SIG-M5 (cell line): ENCODE data around the gene NAB2.
"Not testable (repeated sequence)": the region's sequence is repeated elsewhere in the genome, so short reads cannot be mapped to it uniquely, and the experiment has no call there.

Source experiments
- DNase-seq: peaks from one replicate; lab custom pipeline; 2025; lab: John Stamatoyannopoulos, UW

The NAB2 gene

DNA sequence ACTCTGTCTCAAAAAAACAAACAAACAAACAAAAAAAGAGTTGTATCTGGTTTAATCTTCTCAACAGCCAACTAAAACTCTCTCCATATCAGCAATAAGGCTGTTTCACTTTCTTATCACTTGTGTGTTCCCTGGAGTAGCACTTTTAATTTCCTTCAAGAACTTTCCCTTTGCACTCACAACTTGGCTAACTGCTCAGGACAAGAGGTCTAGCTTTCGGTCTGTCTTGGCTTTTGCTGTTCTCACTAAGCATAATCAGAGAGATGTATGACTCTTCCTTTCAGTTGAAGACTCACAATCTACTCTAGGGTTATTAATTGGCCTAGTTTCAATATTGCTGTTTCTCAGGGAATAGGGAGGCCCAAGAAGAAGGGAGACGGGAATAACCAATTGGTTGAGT, 22.7 kb upstream of the NAB2 start:
- DNase-seq, result no peak

GRCh38 chr12:57069523-57069922, 19.4 kb upstream of the NAB2 start:
- DNase-seq, result peak; percentile 86

DNA sequence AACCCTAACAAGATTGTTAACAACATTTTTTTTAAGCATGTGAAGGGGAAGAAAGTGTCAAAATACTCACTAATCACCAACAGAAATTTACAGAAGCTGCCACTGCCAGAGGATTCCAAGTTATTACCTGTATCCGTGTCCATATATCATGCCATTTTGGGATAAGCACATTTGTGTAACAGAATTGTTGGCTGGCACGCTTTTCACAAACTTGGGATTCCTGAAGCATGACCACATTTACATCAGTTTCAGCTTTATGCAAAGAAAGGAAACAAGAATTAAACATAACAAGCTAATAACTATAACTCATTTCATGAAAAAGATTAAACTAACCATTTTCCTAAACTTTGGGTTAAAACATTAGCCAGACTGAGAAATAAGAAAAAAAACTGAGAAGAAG, 16.3 kb upstream of the NAB2 start:
- no peak for DNase-seq

- DNase-seq, result not testable (repeated sequence)
Observed at GRCh38 chr12:57073566-57074450, 15.1 kb upstream of the NAB2 start.

DNA sequence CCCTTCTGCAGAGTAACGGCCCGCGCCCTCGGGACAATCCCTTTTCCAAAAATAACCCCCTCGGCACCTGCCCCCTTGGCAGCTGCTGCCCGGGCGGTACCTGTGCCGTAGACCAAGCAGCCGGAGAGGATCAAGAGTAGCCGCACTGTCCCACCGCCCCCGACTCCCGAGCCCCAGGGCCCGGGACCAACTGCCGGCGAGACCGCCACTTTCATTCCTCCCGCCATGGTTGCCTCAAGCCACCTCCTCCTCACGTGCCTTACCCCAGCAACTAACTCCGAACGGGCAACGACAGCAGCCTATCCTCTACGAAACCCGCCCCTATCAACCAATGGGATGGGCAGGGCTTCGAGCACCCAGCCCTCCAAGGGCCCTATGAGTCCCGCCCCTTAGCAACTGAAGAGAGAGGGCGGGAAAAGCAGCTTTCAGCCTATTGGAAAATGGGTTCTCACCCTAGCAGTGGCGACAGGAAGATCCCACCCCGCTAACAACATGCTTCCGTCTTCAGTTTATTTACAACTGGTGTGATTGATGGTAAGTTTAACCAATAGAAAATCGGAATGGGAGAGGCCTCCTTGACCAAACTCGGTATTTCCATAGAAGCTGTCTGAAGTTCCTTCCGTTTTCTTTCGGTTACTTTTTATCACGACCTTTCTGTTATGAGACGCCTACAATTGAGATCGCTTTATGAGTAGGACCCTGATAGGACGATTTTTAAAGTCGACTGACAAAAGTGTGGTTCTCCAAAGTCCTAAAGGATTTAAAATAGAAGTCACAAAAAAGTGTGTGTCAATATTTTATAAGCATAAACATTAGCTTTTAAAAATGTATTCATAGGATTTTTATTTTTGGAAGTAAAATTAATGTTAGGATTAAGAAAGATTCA, 10.2 kb upstream of the NAB2 start, which contains the start of gene NEMP1:
Gene NEMP1 (minus strand): TSS at position 273 of the 886 bp plus-strand sequence. CDS start 46 bp downstream, at position 227.
- peak; percentile 100 for DNase-seq

DNA sequence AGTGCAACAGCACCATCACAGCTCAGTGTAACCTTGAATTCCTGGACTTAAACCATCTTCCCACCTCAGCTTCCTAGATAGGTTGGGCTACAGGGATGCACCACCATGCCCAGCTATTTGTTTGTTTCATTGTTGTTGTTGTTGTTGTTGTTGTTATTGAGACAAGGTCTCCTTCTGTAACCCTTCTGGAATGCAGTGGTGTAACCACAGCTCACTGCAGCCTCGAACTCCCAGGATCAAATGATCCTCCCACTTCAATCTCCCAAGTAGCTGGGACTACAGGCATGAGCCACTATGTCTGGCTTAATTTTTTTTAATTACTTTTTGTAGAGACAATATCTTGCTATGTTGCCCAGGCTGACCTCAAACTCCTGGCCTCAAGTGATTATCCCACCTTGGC, 9.1 kb upstream of the NAB2 start:
- no peak for DNase-seq

DNA sequence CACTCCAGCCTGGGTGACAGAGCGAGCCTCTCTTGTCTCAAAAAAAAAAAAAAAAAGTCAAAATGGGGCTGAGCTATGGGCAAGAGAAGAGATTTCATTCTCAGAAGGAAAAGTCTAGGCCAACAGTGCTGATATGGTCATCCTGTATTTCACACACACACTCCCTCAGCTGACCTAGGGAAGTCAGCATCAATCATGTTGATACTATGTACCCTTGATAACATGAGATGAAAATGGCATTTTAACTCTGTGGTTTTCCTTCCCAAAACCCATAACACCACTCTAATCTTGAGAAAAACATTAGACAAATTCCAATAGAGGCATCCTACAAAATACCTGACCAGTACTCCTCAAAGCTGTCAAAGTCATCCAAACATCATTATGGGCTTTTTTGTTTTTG, 8.1 kb upstream of the NAB2 start:
- no peak for DNase-seq

GRCh38 chr12:57085999-57086492, 2.9 kb upstream of the NAB2 start:
- DNase-seq, result no peak

GRCh38 chr12:57086493-57087009, 2.4 kb upstream of the NAB2 start:
- DNase-seq, result no peak

DNA sequence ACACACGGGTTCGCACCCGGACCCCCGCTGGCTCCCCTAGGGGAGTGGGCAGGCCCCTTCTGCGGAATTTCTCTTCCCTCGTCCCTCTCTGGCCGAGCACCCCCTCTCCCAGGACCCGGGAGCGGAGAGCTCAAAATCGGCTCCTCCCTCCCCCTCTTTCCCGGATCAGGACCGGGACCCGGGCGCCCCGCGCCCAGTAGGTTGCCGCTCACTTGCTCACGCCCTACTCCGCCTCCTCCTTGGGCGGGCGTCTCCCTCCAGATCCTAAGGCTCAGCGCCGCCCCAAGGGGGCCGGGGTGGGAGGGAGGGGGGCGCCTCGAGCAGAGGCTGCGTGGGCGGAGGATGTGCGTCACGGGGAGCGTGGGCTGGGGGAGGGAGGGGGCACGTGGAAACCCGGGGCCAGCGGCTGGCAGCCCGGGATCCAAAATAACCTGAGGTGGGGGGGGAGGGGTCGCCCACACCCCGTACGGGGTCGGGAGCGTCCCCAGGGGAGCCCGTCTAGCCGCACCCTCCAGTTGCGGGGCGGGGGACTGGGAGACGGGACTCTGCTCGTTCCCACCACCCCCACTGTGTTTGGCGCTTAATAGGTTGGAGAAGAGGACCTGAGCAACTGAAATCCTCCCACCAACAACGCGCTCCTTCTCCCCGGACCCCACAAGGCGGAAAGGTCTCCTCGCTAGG, 1.8 kb upstream of the NAB2 start:
- no peak for DNase-seq

DNA sequence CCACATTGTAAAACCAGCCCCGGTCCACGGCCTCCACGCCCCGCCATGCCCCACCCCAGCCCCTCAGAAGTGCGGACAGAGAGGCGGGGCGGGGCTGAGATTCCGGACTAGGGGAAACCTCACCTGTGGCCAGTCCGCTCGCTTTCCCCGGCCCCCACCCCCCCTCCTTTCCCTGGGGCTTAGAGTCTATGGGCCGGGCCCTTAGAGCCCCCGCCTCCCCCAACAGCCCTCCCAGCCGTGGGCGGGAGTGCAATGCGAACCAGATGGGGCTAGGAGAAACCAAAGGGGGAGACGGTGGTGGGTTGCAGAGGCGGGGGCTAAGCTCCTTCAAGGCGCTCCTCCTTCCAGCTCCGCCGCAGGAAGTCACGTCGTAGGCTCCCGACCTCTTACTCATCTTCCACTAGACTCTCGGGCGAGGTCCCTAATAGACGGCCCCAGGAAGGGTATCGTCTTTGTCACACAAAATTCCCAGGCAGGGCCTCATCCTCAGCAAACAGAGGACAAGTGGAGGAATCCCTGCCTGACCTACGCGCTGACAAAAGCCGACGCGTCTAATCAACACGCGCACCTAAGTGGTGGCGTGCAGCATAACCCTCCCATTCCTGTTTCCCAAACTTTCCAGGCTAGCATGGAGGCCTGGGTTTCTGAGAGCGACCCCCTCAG, 1.1 kb upstream of the NAB2 start:
- DNase-seq, result peak; percentile 80

DNA sequence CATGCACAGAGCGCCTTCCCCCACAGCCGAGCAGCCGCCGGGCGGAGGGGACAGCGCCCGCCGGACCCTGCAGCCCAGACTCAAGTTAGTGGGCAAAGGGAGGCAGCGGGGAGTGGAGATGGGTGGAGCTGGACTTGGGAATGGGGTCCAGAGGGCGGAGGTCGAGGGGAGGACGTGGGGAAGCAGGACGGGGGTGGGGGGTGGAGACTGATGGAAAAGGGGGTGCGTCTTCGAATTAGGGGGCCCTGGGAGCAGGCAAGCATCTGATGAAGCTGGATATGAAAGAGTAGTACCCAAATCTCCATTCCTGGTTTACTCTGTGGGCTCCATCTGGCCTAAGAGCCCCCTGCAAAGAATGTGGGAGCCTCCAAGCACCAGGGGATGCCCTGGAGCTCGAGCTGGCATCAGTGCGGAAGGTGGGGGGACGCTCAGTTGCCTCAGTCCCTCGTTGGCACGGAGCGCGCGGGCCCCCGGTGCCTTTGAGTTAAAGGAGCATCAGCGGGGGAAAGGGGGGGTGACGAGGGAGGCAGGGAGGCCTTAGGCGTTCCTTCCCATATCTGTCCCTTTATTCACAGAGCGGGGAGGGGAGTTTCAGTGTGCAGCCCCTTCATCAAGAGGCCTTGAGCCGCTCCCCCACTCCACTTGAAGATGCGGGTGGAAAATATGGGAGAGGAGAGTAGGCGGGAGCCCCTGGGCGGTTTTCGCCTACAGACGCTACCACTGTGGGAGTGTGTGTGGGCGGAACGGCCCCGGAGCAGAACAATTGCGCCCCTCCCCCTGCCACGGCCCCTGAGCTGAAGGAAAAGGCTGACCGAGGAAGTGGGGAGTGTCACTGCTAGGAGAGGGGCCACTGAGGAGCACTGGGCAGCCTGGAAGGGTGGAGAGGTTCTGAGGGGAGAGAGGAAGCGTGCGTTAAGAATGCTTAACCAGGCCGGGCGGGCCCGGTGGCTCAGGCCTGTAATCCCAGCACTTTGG, 644 bp downstream of the NAB2 start:
- DNase-seq, result no peak

GRCh38 chr12:57090490-57090889, 1.6 kb downstream of the NAB2 start:
- DNase-seq, result no peak

DNA sequence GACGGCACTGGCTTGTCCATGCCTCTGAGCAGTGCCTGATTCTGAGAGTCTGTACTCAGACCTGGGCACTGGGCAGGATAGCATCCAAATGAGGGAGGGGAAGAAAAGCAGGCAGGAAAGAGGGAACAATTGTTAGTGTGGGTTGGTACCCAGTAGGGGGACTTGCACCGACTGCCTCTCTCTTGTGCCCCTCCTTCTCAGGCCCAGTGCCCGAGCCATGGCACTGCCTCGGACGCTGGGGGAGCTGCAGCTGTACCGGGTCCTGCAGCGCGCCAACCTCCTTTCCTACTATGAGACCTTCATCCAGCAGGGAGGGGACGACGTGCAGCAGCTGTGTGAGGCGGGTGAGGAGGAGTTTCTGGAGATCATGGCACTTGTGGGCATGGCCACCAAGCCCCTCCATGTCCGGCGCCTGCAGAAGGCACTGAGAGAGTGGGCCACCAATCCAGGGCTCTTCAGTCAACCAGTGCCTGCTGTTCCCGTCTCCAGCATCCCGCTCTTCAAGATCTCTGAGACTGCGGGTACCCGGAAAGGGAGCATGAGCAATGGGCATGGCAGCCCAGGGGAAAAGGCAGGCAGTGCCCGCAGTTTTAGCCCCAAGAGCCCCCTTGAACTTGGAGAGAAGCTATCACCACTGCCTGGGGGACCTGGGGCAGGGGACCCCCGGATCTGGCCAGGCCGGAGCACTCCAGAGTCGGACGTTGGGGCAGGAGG, 2.2 kb downstream of the NAB2 start:
- DNase-seq, result no peak

DNA sequence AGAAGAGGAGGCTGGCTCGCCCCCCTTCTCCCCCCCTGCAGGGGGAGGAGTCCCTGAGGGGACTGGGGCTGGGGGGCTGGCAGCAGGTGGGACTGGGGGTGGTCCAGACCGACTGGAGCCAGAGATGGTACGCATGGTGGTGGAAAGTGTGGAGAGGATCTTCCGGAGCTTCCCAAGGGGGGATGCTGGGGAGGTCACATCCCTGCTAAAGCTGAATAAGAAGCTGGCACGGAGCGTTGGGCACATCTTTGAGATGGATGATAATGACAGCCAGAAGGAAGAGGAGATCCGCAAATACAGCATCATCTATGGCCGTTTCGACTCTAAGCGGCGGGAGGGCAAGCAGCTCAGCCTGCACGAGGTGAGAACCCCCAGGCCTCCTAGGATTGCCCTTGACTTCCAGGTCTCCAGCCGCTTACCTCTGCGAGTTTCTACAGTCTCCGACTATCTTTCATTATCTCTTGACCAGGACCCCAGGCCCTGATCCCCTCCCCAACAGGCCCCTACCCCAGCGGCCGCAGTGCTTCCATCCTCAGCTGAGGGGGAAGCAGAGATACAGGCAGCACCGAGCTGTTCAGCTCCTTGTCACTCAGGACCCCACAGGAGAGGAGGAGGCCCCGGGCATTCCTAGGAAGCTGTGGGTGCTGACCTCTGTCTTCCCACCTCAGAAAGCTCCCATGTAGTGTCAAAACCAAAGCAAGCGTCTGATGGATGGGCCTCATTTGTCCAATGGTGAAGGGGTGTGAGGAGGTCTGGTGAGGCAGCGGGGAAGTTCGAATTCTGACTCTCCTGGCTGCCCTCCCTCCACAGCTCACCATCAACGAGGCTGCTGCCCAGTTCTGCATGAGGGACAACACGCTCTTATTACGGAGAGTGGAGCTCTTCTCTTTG, 3.0 kb downstream of the NAB2 start:
- no peak for DNase-seq

DNA sequence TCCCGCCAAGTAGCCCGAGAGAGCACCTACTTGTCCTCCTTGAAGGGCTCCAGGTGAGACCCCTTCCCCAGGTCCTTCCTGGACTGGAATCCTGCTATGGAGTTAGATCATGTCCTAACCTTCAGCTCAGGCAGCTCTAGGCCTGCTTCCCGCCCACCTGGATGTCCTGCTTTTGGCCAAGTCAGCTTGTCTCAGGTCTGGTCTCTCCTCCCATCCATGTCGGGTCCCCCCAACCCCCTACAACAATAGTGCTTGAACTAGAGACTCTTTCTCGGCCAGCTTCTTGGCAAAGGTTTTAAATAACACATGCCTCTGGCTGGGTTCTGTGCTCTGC, 3.6 kb downstream of the NAB2 start:
- DNase-seq, result no peak

GRCh38 chr12:57092876-57093414, 4.0 kb downstream of the NAB2 start:
- no peak for DNase-seq
